Measurements from ENCODE around the gene TSACC.
"Not testable (repeated sequence)": the region's sequence is repeated elsewhere in the genome, so short reads cannot be mapped to it uniquely, and the experiment has no call there.

TSACC gene

GRCh38 chr1:156368157-156368658, 29.9 kb downstream of the TSACC start:
- H3K4me3 ChIP-seq (replicated peaks in 1 of 2; ENCODE audit: low read depth in 2 of 2, low read length in 2 of 2): no peak overlapping the region
- TF ChIP-seq CTCF (IDR thresholded peaks at IDR 0.05; ENCODE audit: low read depth, low read length): no peak
- DNase-seq (ENCODE audit: low read depth in 2 of 2): no peak

GRCh38 chr1:156368889-156369684, 30.8 kb downstream of the TSACC start, which contains the start of gene RHBG:
TSS of gene RHBG (plus strand) at chr1:156369211. CDS start at chr1:156369250, 39 bp downstream.
- peak within 1 kb of the TSS; percentile 40 to 43 for H3K4me3 ChIP-seq (replicated peaks in 1 of 2; ENCODE audit: low read depth in 2 of 2, low read length in 2 of 2)
- TF ChIP-seq CTCF (IDR thresholded peaks at IDR 0.05; ENCODE audit: low read depth, low read length): no peak
- peak in 1 of 2 donors; percentile 31 for DNase-seq (ENCODE audit: low read depth in 2 of 2)

DNA sequence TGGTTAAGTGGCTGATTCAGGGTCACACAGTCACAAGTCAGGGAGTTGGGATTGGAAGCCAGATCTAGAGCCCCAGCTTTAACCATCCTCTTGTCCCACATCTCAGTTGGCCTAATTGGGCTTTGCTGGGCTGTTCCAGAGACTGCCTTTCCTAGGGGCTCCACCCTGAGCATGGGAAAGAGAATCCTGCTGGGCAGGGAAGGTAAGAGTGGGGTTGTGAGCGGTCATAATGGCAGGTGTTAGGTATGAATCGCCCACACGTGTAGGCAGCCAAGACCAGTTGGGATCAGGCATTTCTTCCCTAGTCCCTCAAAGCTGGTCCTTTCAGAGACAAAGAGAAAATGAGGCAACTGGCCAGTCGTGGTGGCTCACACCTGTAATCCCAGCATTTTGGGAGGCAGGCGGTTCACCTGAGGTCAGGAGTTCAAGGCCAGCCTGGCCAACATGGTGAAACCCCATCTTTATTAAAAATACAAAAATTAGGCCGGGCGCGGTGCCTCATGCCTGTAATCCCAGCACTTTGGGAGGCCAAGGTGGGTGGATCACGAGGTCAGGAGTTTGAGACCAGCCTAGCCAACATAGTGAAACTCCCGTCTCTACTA, 31.5 kb downstream of the TSACC start:
- not testable (repeated sequence) for H3K4me3 ChIP-seq (replicated peaks in 1 of 2; ENCODE audit: low read depth in 2 of 2, low read length in 2 of 2)

GRCh38 chr1:156371553-156372264, 33.4 kb downstream of the TSACC start:
- DNase-seq (ENCODE audit: low read depth in 2 of 2): peak; percentile 70 to 86
- TF ChIP-seq CTCF (IDR thresholded peaks at IDR 0.05; ENCODE audit: low read depth, low read length): no peak
- no peak overlapping the region for H3K4me3 ChIP-seq (replicated peaks in 1 of 2; ENCODE audit: low read depth in 2 of 2, low read length in 2 of 2)

More for the DNA sequence above, 31.5 kb downstream of the TSACC start:
- DNase-seq (ENCODE audit: low read depth in 2 of 2): not testable (repeated sequence)

GRCh38 chr1:156372265-156372586, 33.9 kb downstream of the TSACC start:
- no peak for TF ChIP-seq CTCF (IDR thresholded peaks at IDR 0.05; ENCODE audit: low read depth, low read length)
- DNase-seq (ENCODE audit: low read depth in 2 of 2): no peak
- H3K4me3 ChIP-seq (replicated peaks in 1 of 2; ENCODE audit: low read depth in 2 of 2, low read length in 2 of 2): no peak overlapping the region

DNA sequence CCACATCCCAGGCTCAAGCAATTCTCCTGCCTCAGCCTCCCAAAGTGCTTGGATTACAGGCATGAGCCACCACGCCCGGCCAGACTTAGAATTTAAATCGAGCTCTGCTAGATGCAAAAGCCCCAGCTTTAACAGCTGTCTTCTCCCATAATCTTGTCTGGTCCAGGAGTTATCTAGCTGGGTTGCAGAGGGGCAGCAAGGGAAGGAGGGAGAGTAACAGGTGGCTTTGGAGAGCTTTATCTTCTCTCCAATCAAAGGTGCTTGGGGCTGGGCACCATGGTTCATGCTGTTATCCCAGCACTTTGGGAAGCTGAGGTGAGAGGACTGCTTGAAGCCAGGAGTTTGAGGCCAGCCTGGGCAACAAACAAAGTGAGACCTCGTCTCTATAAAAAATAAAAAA, 34.5 kb downstream of the TSACC start:
- DNase-seq (ENCODE audit: low read depth in 2 of 2): no peak
- TF ChIP-seq CTCF (IDR thresholded peaks at IDR 0.05; ENCODE audit: low read depth, low read length): no peak
- H3K4me3 ChIP-seq (replicated peaks in 1 of 2; ENCODE audit: low read depth in 2 of 2, low read length in 2 of 2): no peak overlapping the region

- no peak for DNase-seq (ENCODE audit: low read depth in 2 of 2)
- no peak overlapping the region for H3K4me3 ChIP-seq (replicated peaks in 1 of 2; ENCODE audit: low read depth in 2 of 2, low read length in 2 of 2)
- no peak for TF ChIP-seq CTCF (IDR thresholded peaks at IDR 0.05; ENCODE audit: low read depth, low read length)
Measured at GRCh38 chr1:156373546-156373945, 35.2 kb downstream of the TSACC start.

Measured in cardiac fibroblast (primary cell).